ENCODE data around the gene TP53I11. TPM values are rescaled to one million over a fixed set of nuclear protein-coding genes. Genes with fewer than 3 reads are reported as not detected.

TP53I11 gene
- polyA plus RNA-seq, 1 donor (not counting 4 experiments of a cell fraction or from before 2014, with no cell fraction given), result 21.4 TPM

DNA sequence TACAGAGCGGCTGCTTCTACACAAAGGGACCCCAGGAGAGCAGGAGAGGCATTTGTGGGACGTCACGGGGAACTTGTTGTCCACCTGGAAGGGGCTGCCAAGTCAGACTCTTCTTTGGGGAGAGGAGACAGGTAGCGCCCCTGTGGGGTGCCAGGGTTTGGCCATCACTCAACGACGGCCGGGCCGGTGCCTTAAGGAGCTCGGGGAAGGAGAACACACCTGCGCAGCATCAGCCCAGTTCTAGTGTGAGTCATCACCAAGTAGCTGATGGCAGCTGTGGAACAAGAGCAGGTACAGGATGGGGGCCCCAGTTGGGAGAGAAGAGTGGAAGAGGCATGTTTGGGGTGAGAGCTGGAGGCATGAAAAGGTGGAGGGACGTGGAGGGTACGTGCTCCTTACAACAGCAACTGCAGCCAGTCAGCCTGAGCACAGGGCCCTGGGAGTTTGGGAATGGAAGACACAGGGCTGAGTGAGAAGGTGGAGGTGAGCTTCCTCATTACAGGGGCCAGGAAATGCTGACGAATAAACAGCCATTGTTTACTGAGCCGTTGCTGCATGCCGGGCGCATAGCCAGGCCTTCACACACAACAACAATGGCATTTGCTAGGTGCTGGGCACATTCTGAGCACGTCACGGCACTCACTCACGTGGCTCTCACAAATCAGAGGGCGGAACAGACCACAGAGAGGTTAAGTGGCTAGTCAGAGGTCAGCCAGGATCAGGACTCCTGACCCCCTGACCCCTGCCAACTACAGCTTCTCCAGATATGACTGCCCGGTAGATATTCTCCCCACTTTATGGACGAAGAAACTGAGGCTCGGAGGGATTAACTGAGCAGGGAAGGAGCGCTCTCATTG is 29.1 kb upstream of the TP53I11 start:
- Histone ChIP-seq H3K9me1 (ENCODE audit: control insufficient read depth, extremely low read depth, insufficient read depth, low read length) (no peaks in the 10 kb centered on the region), H3K27ac (ENCODE audit: control insufficient read depth, insufficient read depth, low read length) (peak overlapping the region; percentile 80), H3K9ac (ENCODE audit: control insufficient read depth, extremely low read depth, insufficient read depth, low read length) (peak overlapping the region; percentile 52), H2AFZ (ENCODE audit: control insufficient read depth, low read length) (peak overlapping the region; percentile 98), H3K79me2 (ENCODE audit: control insufficient read depth, insufficient read depth, low read length) (no peaks in the 10 kb centered on the region), H4K20me1 (ENCODE audit: control insufficient read depth, extremely low read depth, insufficient read depth, low read length) (no peaks in the 10 kb centered on the region), H3K9me3 (ENCODE audit: control insufficient read depth, low read depth, low read length) (no peaks in the 10 kb centered on the region), H3K4me3 (ENCODE audit: control insufficient read depth in 2 of 3, extremely low read depth in 1 of 3, insufficient read depth in 2 of 3, low read depth in 1 of 3, low read length in 3 of 3) (no peak overlapping the region), H3K27me3 (ENCODE audit: control insufficient read depth, extremely low read depth, insufficient read depth, low read length) (no peaks in the 10 kb centered on the region), H3K4me1 (ENCODE audit: control insufficient read depth, extremely low read depth, insufficient read depth, low read length) (peaks cover 38% of the 10 kb centered on the region), H3K36me3 (ENCODE audit: control insufficient read depth in 2 of 2, extremely low read depth in 1 of 2, insufficient read depth in 2 of 2, low read length in 2 of 2) (no peaks in the 10 kb centered on the region), H3K4me2 (ENCODE audit: control insufficient read depth, extremely low read depth, insufficient read depth, low read depth, low read length) (peak overlapping the region; percentile 73)
- TF ChIP-seq EZH2 (IDR thresholded peaks at IDR 0.05; ENCODE audit: low read length) (no peak), CTCF (optimal IDR thresholded peaks at IDR 0.05 in 1 of 3, IDR thresholded peaks at IDR 0.05 in 1 of 3, conservative IDR thresholded peaks at IDR 0.05 in 1 of 3; ENCODE audit: extremely low read depth in 1 of 3, insufficient read depth in 2 of 3, low read length in 3 of 3) (no peak)
- FAIRE-seq, result peak; percentile 92
- DNase-seq (ENCODE audit: low read depth, low spot score), result peak; percentile 48
- dilution Hi-C loops (cut with MboI; ENCODE audit: extremely low pct_ligation_motif_present, low sequenced_read_pairs), result no loop called here

DNA sequence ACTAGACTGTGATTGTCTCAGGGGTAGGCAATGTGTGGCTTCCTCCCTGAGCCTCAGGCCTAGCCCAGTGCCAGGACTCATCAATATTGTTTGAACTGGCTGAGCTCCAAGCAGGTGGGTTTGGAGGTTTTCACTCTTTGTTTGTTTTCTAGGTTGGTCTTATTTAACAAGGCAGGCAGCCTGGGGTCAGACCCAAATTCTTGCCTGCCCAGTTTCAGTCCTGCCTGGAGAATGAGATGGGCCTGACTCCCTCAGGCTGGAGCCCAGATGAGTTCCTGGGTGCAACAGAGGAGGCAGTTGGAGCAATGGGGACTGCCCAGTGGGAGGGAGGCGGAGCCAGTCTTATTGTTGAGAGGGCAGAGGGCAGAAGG is 28.3 kb upstream of the TP53I11 start:
- Histone ChIP-seq H3K36me3 (ENCODE audit: control insufficient read depth in 2 of 2, extremely low read depth in 1 of 2, insufficient read depth in 2 of 2, low read length in 2 of 2) (no peaks in the 10 kb centered on the region), H4K20me1 (ENCODE audit: control insufficient read depth, extremely low read depth, insufficient read depth, low read length) (no peaks in the 10 kb centered on the region), H3K27ac (ENCODE audit: control insufficient read depth, insufficient read depth, low read length) (peak overlapping the region; percentile 80), H3K4me1 (ENCODE audit: control insufficient read depth, extremely low read depth, insufficient read depth, low read length) (peaks cover 37% of the 10 kb centered on the region), H3K4me3 (ENCODE audit: control insufficient read depth in 2 of 3, extremely low read depth in 1 of 3, insufficient read depth in 2 of 3, low read depth in 1 of 3, low read length in 3 of 3) (no peak overlapping the region), H3K27me3 (ENCODE audit: control insufficient read depth, extremely low read depth, insufficient read depth, low read length) (no peaks in the 10 kb centered on the region), H3K4me2 (ENCODE audit: control insufficient read depth, extremely low read depth, insufficient read depth, low read depth, low read length) (peak overlapping the region; percentile 73), H3K9me3 (ENCODE audit: control insufficient read depth, low read depth, low read length) (no peaks in the 10 kb centered on the region), H2AFZ (ENCODE audit: control insufficient read depth, low read length) (no peak overlapping the region), H3K9ac (ENCODE audit: control insufficient read depth, extremely low read depth, insufficient read depth, low read length) (peak overlapping the region; percentile 52), H3K79me2 (ENCODE audit: control insufficient read depth, insufficient read depth, low read length) (no peaks in the 10 kb centered on the region), H3K9me1 (ENCODE audit: control insufficient read depth, extremely low read depth, insufficient read depth, low read length) (no peaks in the 10 kb centered on the region)
- TF ChIP-seq CTCF (optimal IDR thresholded peaks at IDR 0.05 in 1 of 3, IDR thresholded peaks at IDR 0.05 in 1 of 3, conservative IDR thresholded peaks at IDR 0.05 in 1 of 3; ENCODE audit: extremely low read depth in 1 of 3, insufficient read depth in 2 of 3, low read length in 3 of 3) (no peak), EZH2 (IDR thresholded peaks at IDR 0.05; ENCODE audit: low read length) (no peak)
- dilution Hi-C loops (cut with MboI; ENCODE audit: extremely low pct_ligation_motif_present, low sequenced_read_pairs), result no loop called here
- FAIRE-seq (no peak), DNase-seq (ENCODE audit: low read depth, low spot score) (no peak)

Measured in keratinocyte (primary cell).